H1 (cell line): ENCODE measurements around the gene ASTN2. TPM values are rescaled to one million over a fixed set of nuclear protein-coding genes. Genes with fewer than 3 reads are reported as not detected.

Source experiments
- CTCF ChIA-PET: fragments of 300-600 bp; sonication (Branson Sonifier 250); formaldehyde crosslinking; loops from one replicate; lab custom pipeline; 2021; ENCODE audit not compliant: partially characterized antibody; lab: Charles Lee
- POLR2A ChIA-PET: fragments of 300-600 bp; sonication (Branson Sonifier 250); formaldehyde crosslinking; loops from one replicate; lab custom pipeline; 2021; ENCODE audit warnings: inconsistent platforms; ENCODE audit not compliant: partially characterized antibody; lab: Charles Lee
- DNase-seq, 2 experiments: peaks; one replicate each; pipeline versions ENCODE4 v3.0.0 to v3.0.0-alpha.2; 2010 to 2022; ENCODE audit warnings: low spot score in 2 of 2, low read depth in 1 of 2, mixed read lengths in 1 of 2
- FAIRE-seq: peaks from 2 replicates; lab custom pipeline; 2011; peaks lifted over from hg19 to GRCh38; lab: Jason Lieb, UNC
- H2AFZ ChIP-seq: 2 replicates; pipeline ENCODE4 v1.8.1; 2012; ENCODE audit warnings: low read length, inconsistent platforms
- H2AK5ac ChIP-seq: 2 replicates; pipeline ENCODE4 v1.6.1; 2013; ENCODE audit warnings: low read depth, low read length
- H2BK120ac ChIP-seq: replicated peaks from 2 replicates; pipeline ENCODE3; 2013; ENCODE audit warnings: low read depth, low read length, inconsistent platforms
- H2BK12ac ChIP-seq: 2 replicates; pipeline ENCODE4 v1.6.1; 2013; ENCODE audit warnings: low read depth, low read length
- H2BK15ac ChIP-seq: 2 replicates; pipeline ENCODE4 v1.6.1; 2013; ENCODE audit warnings: low read length
- H2BK20ac ChIP-seq: 2 replicates; pipeline ENCODE4 v1.6.1; 2013; ENCODE audit warnings: low read length
- H2BK5ac ChIP-seq: 2 replicates; pipeline ENCODE4 v1.6.1; 2013; ENCODE audit warnings: low read depth, low read length
- H3K14ac ChIP-seq: 2 replicates; pipeline ENCODE4 v1.6.1; 2013; ENCODE audit warnings: inconsistent platforms; ENCODE audit not compliant: insufficient read length
- H3K18ac ChIP-seq: 2 replicates; pipeline ENCODE4 v1.6.1; 2013; ENCODE audit warnings: low read length; ENCODE audit errors: extremely low read depth
- H3K23ac ChIP-seq: 2 replicates; pipeline ENCODE4 v1.6.1; 2013; ENCODE audit warnings: inconsistent platforms; ENCODE audit not compliant: insufficient read length
- H3K23me2 ChIP-seq: 2 replicates; pipeline ENCODE4 v1.6.1; 2013; ENCODE audit warnings: low read depth, low read length
- H3K27ac ChIP-seq: 2 replicates; pipeline ENCODE4 v1.6.1; 2011; ENCODE audit warnings: low read depth, low read length, inconsistent platforms
- H3K27me3 ChIP-seq, 4 experiments: replicated peaks in 1 of 4; 1 replicate in 1 of 4; 2 replicates in 3 of 4; pipeline versions ENCODE4 v1.6.1 to v1.8.1; 2011 to 2013; ENCODE audit warnings: low read length in 3 of 4, mild to moderate bottlenecking in 3 of 4, inconsistent platforms in 2 of 4, mixed read lengths in 2 of 4, moderate library complexity in 1 of 4; ENCODE audit not compliant: control insufficient read depth in 3 of 4, insufficient read depth in 3 of 4; ENCODE audit errors: extremely low read depth in 1 of 4
- H3K36me3 ChIP-seq, 4 experiments: 2 replicates each; pipeline versions ENCODE4 v1.6.1 to v1.8.1; 2011 to 2013; ENCODE audit warnings: mild to moderate bottlenecking in 4 of 4, low read length in 3 of 4, moderate library complexity in 2 of 4, control low read depth in 1 of 4, inconsistent platforms in 1 of 4; ENCODE audit not compliant: insufficient read depth in 4 of 4, control insufficient read depth in 2 of 4
- H3K4ac ChIP-seq: replicated peaks from 2 replicates; pipeline ENCODE3; 2013; ENCODE audit warnings: low read length, low read depth, mixed read lengths, inconsistent platforms; ENCODE audit not compliant: insufficient read length
- H3K4me1 ChIP-seq, 4 experiments: replicated peaks in 1 of 4; 1 replicate in 1 of 4; 2 replicates in 3 of 4; pipeline versions ENCODE4 v1.6.1 to v1.8.1; 2011 to 2013; ENCODE audit warnings: low read length in 3 of 4, inconsistent platforms in 2 of 4, mixed read lengths in 1 of 4; ENCODE audit not compliant: insufficient read depth in 4 of 4, control insufficient read depth in 3 of 4
- H3K4me2 ChIP-seq, 2 experiments: 2 replicates each; pipeline versions ENCODE4 v1.6.1 to v1.8.1; 2011 to 2013; ENCODE audit warnings: low read depth in 2 of 2, low read length in 2 of 2, control low read depth in 1 of 2, inconsistent platforms in 1 of 2, mild to moderate bottlenecking in 1 of 2; ENCODE audit not compliant: insufficient read depth in 1 of 2
- H3K4me3 ChIP-seq, 4 experiments: fragments of 200-600, 300-600 bp in 1 of 4; sonication (generic), shearing (Covaris generic), sonication (Bioruptor Twin) in 1 of 4; 2 replicates each; pipeline versions ENCODE4 v1.5.1 to v1.8.1; 2011 to 2016; ENCODE audit warnings: low read length in 4 of 4, low read depth in 3 of 4, control low read depth in 2 of 4, inconsistent platforms in 2 of 4, mild to moderate bottlenecking in 2 of 4, mixed read lengths in 1 of 4, moderate library complexity in 1 of 4; ENCODE audit not compliant: insufficient read depth in 2 of 4; ENCODE audit errors: extremely low read depth in 1 of 4
- H3K56ac ChIP-seq: replicated peaks from 2 replicates; pipeline ENCODE3; 2013; ENCODE audit warnings: low read depth, mild to moderate bottlenecking, mixed read lengths, low read length, inconsistent platforms; ENCODE audit not compliant: insufficient read length
- H3K79me1 ChIP-seq: 2 replicates; pipeline ENCODE4 v1.6.1; 2013; ENCODE audit warnings: low read depth, low read length, control low read depth
- H3K79me2 ChIP-seq, 2 experiments: 2 replicates each; pipeline versions ENCODE4 v1.6.1 to v1.8.1; 2012 to 2013; ENCODE audit warnings: low read length in 2 of 2, mild to moderate bottlenecking in 2 of 2, inconsistent platforms in 1 of 2; ENCODE audit not compliant: insufficient read depth in 2 of 2, control insufficient read depth in 1 of 2
- H3K9ac ChIP-seq, 4 experiments: replicated peaks in 1 of 4; 1 replicate in 1 of 4; 2 replicates in 3 of 4; pipeline versions ENCODE4 v1.6.1 to v1.8.1; 2011 to 2013; ENCODE audit warnings: low read depth in 3 of 4, low read length in 3 of 4, control low read depth in 2 of 4, mild to moderate bottlenecking in 2 of 4, moderate library complexity in 2 of 4, inconsistent platforms in 1 of 4; ENCODE audit errors: extremely low read depth in 1 of 4
- H3K9me3 ChIP-seq, 2 experiments: 2 replicates each; pipeline versions ENCODE4 v1.6.1 to v1.8.1; 2012 to 2013; ENCODE audit warnings: mild to moderate bottlenecking in 2 of 2, moderate library complexity in 2 of 2, control low read depth in 1 of 2, inconsistent platforms in 1 of 2, low read depth in 1 of 2, low read length in 1 of 2, mixed read lengths in 1 of 2; ENCODE audit not compliant: insufficient read depth in 2 of 2
- H4K20me1 ChIP-seq, 2 experiments: replicated peaks in 1 of 2; 2 replicates each; pipeline versions ENCODE3 to v1.8.1; 2011 to 2013; ENCODE audit warnings: inconsistent platforms in 2 of 2, low read length in 2 of 2, mild to moderate bottlenecking in 1 of 2; ENCODE audit not compliant: insufficient read depth in 2 of 2, control insufficient read depth in 1 of 2
- H4K5ac ChIP-seq: 2 replicates; pipeline ENCODE4 v1.6.1; 2013; ENCODE audit warnings: low read length, low read depth, mixed read lengths, inconsistent platforms; ENCODE audit not compliant: insufficient read length
- H4K8ac ChIP-seq: 2 replicates; pipeline ENCODE4 v1.8.0; 2013; ENCODE audit warnings: mild to moderate bottlenecking, moderate library complexity, low read length, inconsistent platforms; ENCODE audit not compliant: insufficient read depth; ENCODE audit errors: extremely low read depth
- H4K91ac ChIP-seq: replicated peaks from 2 replicates; pipeline ENCODE3; 2013; ENCODE audit warnings: low read length, mixed read lengths, inconsistent platforms; ENCODE audit not compliant: insufficient read length
- BACH1 ChIP-seq: IDR thresholded peaks from 2 replicates; pipeline ENCODE4 v1.6.1; 2012; ENCODE audit warnings: low read length, improper control_type of control experiment
- CTBP2 ChIP-seq: IDR thresholded peaks from 2 replicates; pipeline ENCODE4 v1.7.0; 2011; ENCODE audit warnings: borderline replicate concordance, mild to moderate bottlenecking, moderate library complexity, mixed read lengths, low read length; ENCODE audit not compliant: insufficient read depth, insufficient read length
- MAFK ChIP-seq: IDR thresholded peaks from 2 replicates; pipeline ENCODE4 v1.6.1; 2012; ENCODE audit warnings: low read depth, mild to moderate bottlenecking, improper control_type of control experiment, low read length
- POLR2AphosphoS5 ChIP-seq: IDR thresholded peaks from 2 replicates; pipeline ENCODE4 v1.6.1; 2011; ENCODE audit warnings: low read depth, low read length
- RFX5 ChIP-seq: IDR thresholded peaks from 2 replicates; pipeline ENCODE4 v1.6.1; 2011; ENCODE audit warnings: low read depth, low read length, improper control_type of control experiment, borderline replicate concordance
- SIN3A ChIP-seq, 2 experiments: IDR thresholded peaks in 1 of 2; conservative IDR thresholded peaks in 1 of 2; 2 replicates each; pipeline ENCODE4 v1.6.1; 2011 to 2012; ENCODE audit warnings: low read length in 2 of 2, improper control_type of control experiment in 1 of 2, low read depth in 1 of 2, mild to moderate bottlenecking in 1 of 2
- TBP ChIP-seq: IDR thresholded peaks from 2 replicates; pipeline ENCODE4 v1.6.1; 2011; ENCODE audit warnings: low read depth, low read length, improper control_type of control experiment
- TEAD4 ChIP-seq: IDR thresholded peaks from 2 replicates; pipeline ENCODE4 v1.6.1; 2012; ENCODE audit warnings: low read depth, low read length, inconsistent platforms, mixed read lengths
- WGBS, 2 experiments: shearing (Covaris generic) in 1 of 2; methylation state at CpG; one replicate each; pipeline versions ENCODE4 v1.1.6 to v1.1.7; 2013 to 2015; ENCODE audit warnings: low lambda C conversion rate in 2 of 2, mixed read lengths in 2 of 2, inconsistent platforms in 1 of 2, low coverage in 1 of 2, missing lambda C conversion rate in 1 of 2; ENCODE audit not compliant: insufficient replicate concordance in 2 of 2, insufficient coverage in 1 of 2, insufficient read length in 1 of 2; ENCODE audit errors: extremely low coverage in 1 of 2, missing lambda C conversion rate in 1 of 2; 5-methylcytosine and 5-hydroxymethylcytosine counted together
- polyA plus RNA-seq, 7 experiments: library from polyadenylated mRNA; depleted of rRNA in 3 of 7; stranded (reverse) in 5 of 7; unstranded in 2 of 7; fragments of >200 nt in 5 of 7; fragments of 200-250 nt in 2 of 7; gene quantifications; 1 replicate in 5 of 7; 2 replicates in 1 of 7; 4 replicates in 1 of 7; pipeline versions ENCODE4 v1.2.1 to v1.2.3, GENCODE V29; 2011 to 2013; ENCODE audit warnings: missing spikeins in 2 of 7, mixed read lengths in 2 of 7
- total RNA-seq: library from RNA; stranded (reverse); fragmentation: NEBNext Ultra II Directional; extraction: Animal tissue kit (Norgen Biotek cat#: 25700); gene quantifications from 2 replicates; pipeline ENCODE4 v1.2.1, GENCODE V29; 2021
- TF ChIP-seq, protein P1 (sequence below): IDR thresholded peaks from 2 replicates; pipeline ENCODE4 v1.6.1; 2012; ENCODE audit warnings: low read length, inconsistent platforms

Gene ASTN2
- total and polyA plus RNA-seq, 2 of the 8 experiments (the other 6 are each of a cell fraction or from before 2014, with no cell fraction given): 8.2 to 13.7 TPM

- no peak overlapping the region for H4K91ac ChIP-seq
- 57% methylated on average over 2 of the region's 2 CpGs; no CpG with 5 or more reads in 1 of the 2 experiments for WGBS, 2 experiments
Observed at GRCh38 chr9:116899337-116900006, 515.4 kb downstream of the ASTN2 start.

More at GRCh38 chr9:116899337-116900006, 515.4 kb downstream of the ASTN2 start:
- no peak overlapping the region for H2BK5ac ChIP-seq
- no peak overlapping the region for H2AFZ ChIP-seq
- no peaks in the 10 kb centered on the region for H4K20me1 ChIP-seq
- no peak overlapping the region for H2BK15ac ChIP-seq
- H2BK120ac ChIP-seq: no peak overlapping the region
- FAIRE-seq: no peak
- H3K9me3 ChIP-seq: peaks cover 0 to 3% of the 10 kb centered on the region in 2 experiments; a peak in 1 of 4 replicates
- CTCF ChIA-PET: interaction anchor here (0.7 to 1.1 kb wide), 2 partner anchors 29 to 162 kb away, joined by 3 read pairs; no protein-coding TSS in a partner anchor
- no peaks in the 10 kb centered on the region for H3K79me2 ChIP-seq
- no peak overlapping the region for H4K8ac ChIP-seq
- no peak overlapping the region for H4K5ac ChIP-seq
- DNase-seq: peak in 1 of 2 experiments; percentile 31
- no peaks in the 10 kb centered on the region for H3K23me2 ChIP-seq
- TF ChIP-seq MAFK: peak; percentile 68; the same call in 1 of the 2 replicates
- peak; percentile 75; the same call in 1 of the 2 replicates for TF ChIP-seq BACH1
- TF ChIP-seq, protein P1, sequence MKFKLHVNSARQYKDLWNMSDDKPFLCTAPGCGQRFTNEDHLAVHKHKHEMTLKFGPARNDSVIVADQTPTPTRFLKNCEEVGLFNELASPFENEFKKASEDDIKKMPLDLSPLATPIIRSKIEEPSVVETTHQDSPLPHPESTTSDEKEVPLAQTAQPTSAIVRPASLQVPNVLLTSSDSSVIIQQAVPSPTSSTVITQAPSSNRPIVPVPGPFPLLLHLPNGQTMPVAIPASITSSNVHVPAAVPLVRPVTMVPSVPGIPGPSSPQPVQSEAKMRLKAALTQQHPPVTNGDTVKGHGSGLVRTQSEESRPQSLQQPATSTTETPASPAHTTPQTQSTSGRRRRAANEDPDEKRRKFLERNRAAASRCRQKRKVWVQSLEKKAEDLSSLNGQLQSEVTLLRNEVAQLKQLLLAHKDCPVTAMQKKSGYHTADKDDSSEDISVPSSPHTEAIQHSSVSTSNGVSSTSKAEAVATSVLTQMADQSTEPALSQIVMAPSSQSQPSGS: no peak
- TF ChIP-seq TEAD4: peak; percentile 61
- no peak for TF ChIP-seq RFX5
- no peak for TF ChIP-seq TBP
- TF ChIP-seq SIN3A (conservative IDR thresholded peaks at IDR 0.05 in 1 of 2, IDR thresholded peaks at IDR 0.05 in 1 of 2; ENCODE audit: low read depth in 1 of 2, low read length in 2 of 2): no peak
- TF ChIP-seq POLR2AphosphoS5: no peak
- TF ChIP-seq CTBP2: no peak
- no peaks in the 10 kb centered on the region for H3K27me3 ChIP-seq
- H3K4me1 ChIP-seq: peaks cover 0 to 3% (median 0%) of the 10 kb centered on the region in 4 experiments; a peak in 2 of 7 replicates
- no peaks in the 10 kb centered on the region for H3K36me3 ChIP-seq
- no peak overlapping the region for H3K56ac ChIP-seq
- H2AK5ac ChIP-seq: no peak overlapping the region
- no peak overlapping the region for H3K23ac ChIP-seq
- POLR2A ChIA-PET: interaction anchor here (1.1 kb wide), 1 partner anchor 212 kb away, joined by 3 read pairs; the partner anchor contains the start of gene TRIM32
- H3K4me3 ChIP-seq: no peak overlapping the region
- no peak overlapping the region for H3K18ac ChIP-seq
- H3K4me2 ChIP-seq: no peak overlapping the region
- no peak overlapping the region for H3K9ac ChIP-seq
- no peak overlapping the region for H3K27ac ChIP-seq
- no peak overlapping the region for H3K14ac ChIP-seq
- H3K4ac ChIP-seq: no peak overlapping the region
- no peak overlapping the region for H2BK20ac ChIP-seq
- H3K79me1 ChIP-seq: no peaks in the 10 kb centered on the region
- H2BK12ac ChIP-seq: no peak overlapping the region
